ENCODE results near the gene CEP120. TPM values are rescaled to one million over a fixed set of nuclear protein-coding genes. Genes with fewer than 3 reads are reported as not detected.
"Not testable (repeated sequence)": the region's sequence is repeated elsewhere in the genome, so short reads cannot be mapped to it uniquely, and the experiment has no call there.

CEP120 gene
- total and polyA plus RNA-seq, 2 experiments from 2014 or later: 7.5 to 16.4 TPM

- no peak for DNase-seq
- Histone ChIP-seq H3K4me2 (ENCODE audit: unreplicated experiment) (no peak overlapping the region), H3F3A (ENCODE audit: insufficient read depth) (no peaks in the 10 kb centered on the region), H3K27me3 (replicated peaks; ENCODE audit: insufficient read depth) (no peaks in the 10 kb centered on the region), H4K20me1 (ENCODE audit: insufficient read depth) (no peaks in the 10 kb centered on the region), H2AFZ (no peak overlapping the region), H3K4me1 (ENCODE audit: insufficient read depth) (peaks cover 4% of the 10 kb centered on the region; the same call in 1 of the 2 replicates), H3K9me3 (ENCODE audit: low read depth) (no peaks in the 10 kb centered on the region), H3K4me3 (no peak overlapping the region), H3K9ac (no peak overlapping the region), H3K36me3 (ENCODE audit: low read depth) (0 out of 2 replicates have a peak, but pooled peaks cover 3% of the 10 kb centered on the region), H3K27ac (no peak overlapping the region), H3K79me2 (ENCODE audit: insufficient read depth) (no peaks in the 10 kb centered on the region), H3K9me2 (ENCODE audit: insufficient read depth) (no peaks in the 10 kb centered on the region)
- WGBS, 2 experiments (ENCODE audit: low coverage in 1 of 2, low lambda C conversion rate in 2 of 2, missing lambda C conversion rate in 2 of 2): 37 to 42% methylated on average over 2 of the region's 2 CpGs
- TF ChIP-seq EZH2 (IDR thresholded peaks at IDR 0.05; ENCODE audit: insufficient read depth, poor library complexity, severe bottlenecking) (no peak), EZH2phosphoT487 (IDR thresholded peaks at IDR 0.05; ENCODE audit: insufficient read depth, low read depth) (no peak)
- in situ Hi-C loops (cut with MboI): loop anchor here (10.0 kb wide), 1 partner anchor 816 kb away; no protein-coding TSS in a partner anchor
Observed at GRCh38 chr5:123340928-123341327, 82.3 kb downstream of the CEP120 start.

- DNase-seq; H3K36me3 ChIP-seq (ENCODE audit: low read depth); H2AFZ ChIP-seq; H3F3A ChIP-seq (ENCODE audit: insufficient read depth); H3K9ac ChIP-seq; H4K20me1 ChIP-seq (ENCODE audit: insufficient read depth); H3K9me2 ChIP-seq (ENCODE audit: insufficient read depth); H3K4me3 ChIP-seq; H3K79me2 ChIP-seq (ENCODE audit: insufficient read depth); H3K4me1 ChIP-seq (ENCODE audit: insufficient read depth); H3K9me3 ChIP-seq (ENCODE audit: low read depth); in situ Hi-C loops (cut with MboI); H3K4me2 ChIP-seq (ENCODE audit: unreplicated experiment); H3K27me3 ChIP-seq (replicated peaks; ENCODE audit: insufficient read depth); H3K27ac ChIP-seq: not testable (repeated sequence)
- WGBS, 2 experiments (ENCODE audit: low coverage in 1 of 2, low lambda C conversion rate in 2 of 2, missing lambda C conversion rate in 2 of 2): 62 to 64% methylated on average over 9 of the region's 9 CpGs
Observed at GRCh38 chr5:123308377-123308776, 114.8 kb downstream of the CEP120 start.

- Histone ChIP-seq H2AFZ (no peak overlapping the region), H3F3A (ENCODE audit: insufficient read depth) (no peaks in the 10 kb centered on the region), H3K9me3 (ENCODE audit: low read depth) (no peaks in the 10 kb centered on the region), H3K36me3 (ENCODE audit: low read depth) (no peaks in the 10 kb centered on the region), H4K20me1 (ENCODE audit: insufficient read depth) (no peaks in the 10 kb centered on the region), H3K9ac (no peak overlapping the region), H3K4me1 (ENCODE audit: insufficient read depth) (no peaks in the 10 kb centered on the region), H3K27me3 (replicated peaks; ENCODE audit: insufficient read depth) (no peaks in the 10 kb centered on the region), H3K4me2 (ENCODE audit: unreplicated experiment) (no peak overlapping the region), H3K79me2 (ENCODE audit: insufficient read depth) (no peaks in the 10 kb centered on the region), H3K4me3 (no peak overlapping the region), H3K27ac (no peak overlapping the region), H3K9me2 (ENCODE audit: insufficient read depth) (no peaks in the 10 kb centered on the region)
- in situ Hi-C loops (cut with MboI): no loop called here
- 45 to 55% methylated on average over 4 of the region's 4 CpGs for WGBS, 2 experiments (ENCODE audit: low coverage in 1 of 2, low lambda C conversion rate in 2 of 2, missing lambda C conversion rate in 2 of 2)
- no peak for DNase-seq
- TF ChIP-seq EZH2 (IDR thresholded peaks at IDR 0.05; ENCODE audit: insufficient read depth, poor library complexity, severe bottlenecking) (no peak), EZH2phosphoT487 (IDR thresholded peaks at IDR 0.05; ENCODE audit: insufficient read depth, low read depth) (no peak)
Observed at GRCh38 chr5:123305751-123306150, 117.5 kb downstream of the CEP120 start.

GRCh38 chr5:123304777-123305316 is 118.4 kb downstream of the CEP120 start:
- no peaks in the 10 kb centered on the region for H3K79me2 ChIP-seq (ENCODE audit: insufficient read depth)
- DNase-seq: no peak
- no peaks in the 10 kb centered on the region for H4K20me1 ChIP-seq (ENCODE audit: insufficient read depth)
- H3K9me3 ChIP-seq (ENCODE audit: low read depth): no peaks in the 10 kb centered on the region
- H3K4me2 ChIP-seq (ENCODE audit: unreplicated experiment): no peak overlapping the region
- no peaks in the 10 kb centered on the region for H3K36me3 ChIP-seq (ENCODE audit: low read depth)
- no peak overlapping the region for H2AFZ ChIP-seq
- in situ Hi-C loops (cut with MboI): no loop called here
- no peak overlapping the region for H3K27ac ChIP-seq
- TF ChIP-seq EZH2 (IDR thresholded peaks at IDR 0.05; ENCODE audit: insufficient read depth, poor library complexity, severe bottlenecking) (no peak), EZH2phosphoT487 (IDR thresholded peaks at IDR 0.05; ENCODE audit: insufficient read depth, low read depth) (no peak)
- no peaks in the 10 kb centered on the region for H3K27me3 ChIP-seq (replicated peaks; ENCODE audit: insufficient read depth)
- no peak overlapping the region for H3K4me3 ChIP-seq
- H3K4me1 ChIP-seq (ENCODE audit: insufficient read depth): no peaks in the 10 kb centered on the region
- no peaks in the 10 kb centered on the region for H3K9me2 ChIP-seq (ENCODE audit: insufficient read depth)
- H3K9ac ChIP-seq: no peak overlapping the region
- no peaks in the 10 kb centered on the region for H3F3A ChIP-seq (ENCODE audit: insufficient read depth)

GRCh38 chr5:123303802-123304201 is 119.4 kb downstream of the CEP120 start:
- WGBS, 2 experiments (ENCODE audit: low coverage in 1 of 2, low lambda C conversion rate in 2 of 2, missing lambda C conversion rate in 2 of 2): 49 to 56% methylated on average over 3 of the region's 3 CpGs

More at GRCh38 chr5:123303802-123304201, 119.4 kb downstream of the CEP120 start:
- Histone ChIP-seq H3K4me1 (ENCODE audit: insufficient read depth) (no peaks in the 10 kb centered on the region), H3K4me3 (no peak overlapping the region), H3K9me3 (ENCODE audit: low read depth) (no peaks in the 10 kb centered on the region), H3K79me2 (ENCODE audit: insufficient read depth) (no peaks in the 10 kb centered on the region), H3K4me2 (ENCODE audit: unreplicated experiment) (no peak overlapping the region), H3K9ac (no peak overlapping the region), H3F3A (ENCODE audit: insufficient read depth) (no peaks in the 10 kb centered on the region), H3K9me2 (ENCODE audit: insufficient read depth) (no peaks in the 10 kb centered on the region), H3K27ac (no peak overlapping the region), H2AFZ (no peak overlapping the region), H3K36me3 (ENCODE audit: low read depth) (no peaks in the 10 kb centered on the region), H4K20me1 (ENCODE audit: insufficient read depth) (no peaks in the 10 kb centered on the region), H3K27me3 (replicated peaks; ENCODE audit: insufficient read depth) (no peaks in the 10 kb centered on the region)
- no peak for DNase-seq
- TF ChIP-seq EZH2phosphoT487 (IDR thresholded peaks at IDR 0.05; ENCODE audit: insufficient read depth, low read depth): no peak
- in situ Hi-C loops (cut with MboI): no loop called here
